UCSD-AML1 (cell line): Measurements from ENCODE around the gene SIDT1.

Experiments
- DNase-seq: peaks from one replicate; lab custom pipeline; 2025; ENCODE audit not compliant: unreplicated experiment; lab: John Stamatoyannopoulos, UW

SIDT1 gene

DNA sequence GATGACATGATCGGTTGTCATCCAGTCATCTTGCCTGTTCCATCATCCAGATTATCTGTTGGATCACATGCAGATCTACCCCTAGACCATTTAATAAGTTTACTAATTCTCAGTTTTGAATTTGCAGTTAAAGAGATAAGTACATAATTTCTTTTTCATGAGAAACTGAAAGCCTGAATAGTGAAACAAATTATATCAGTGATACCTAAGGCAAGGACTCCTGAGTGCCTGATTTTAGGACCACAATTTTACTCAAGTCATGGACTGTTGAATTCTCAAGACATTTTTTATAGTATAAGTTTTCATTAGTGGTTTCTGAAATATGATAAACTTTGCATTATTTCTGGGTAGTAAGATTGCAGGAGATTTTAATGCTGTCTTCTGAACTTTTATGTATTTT is 13.2 kb downstream of the SIDT1 start:
- DNase-seq, result no peak

- no peak for DNase-seq
Observed at GRCh38 chr3:113546414-113546893, 14.1 kb downstream of the SIDT1 start.

DNA sequence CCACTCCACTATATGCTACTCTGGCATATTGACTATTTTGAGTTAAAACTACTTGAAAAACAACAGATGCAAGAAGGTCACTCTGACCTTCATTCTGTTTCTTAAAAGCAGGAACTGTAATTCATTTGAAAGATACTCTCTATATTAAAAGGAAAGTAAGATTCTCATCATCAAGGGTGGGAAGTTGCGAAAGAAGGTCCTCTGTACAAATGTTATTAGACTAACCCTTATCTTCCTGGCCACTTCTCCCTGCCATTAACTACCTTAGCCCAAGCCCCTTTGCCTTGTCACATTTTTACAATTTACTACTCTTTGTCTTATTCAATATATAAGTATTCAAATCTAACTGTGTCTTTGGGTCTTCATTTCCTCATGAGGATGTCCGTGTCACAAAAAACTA is 16.1 kb downstream of the SIDT1 start:
- DNase-seq, result no peak

DNA sequence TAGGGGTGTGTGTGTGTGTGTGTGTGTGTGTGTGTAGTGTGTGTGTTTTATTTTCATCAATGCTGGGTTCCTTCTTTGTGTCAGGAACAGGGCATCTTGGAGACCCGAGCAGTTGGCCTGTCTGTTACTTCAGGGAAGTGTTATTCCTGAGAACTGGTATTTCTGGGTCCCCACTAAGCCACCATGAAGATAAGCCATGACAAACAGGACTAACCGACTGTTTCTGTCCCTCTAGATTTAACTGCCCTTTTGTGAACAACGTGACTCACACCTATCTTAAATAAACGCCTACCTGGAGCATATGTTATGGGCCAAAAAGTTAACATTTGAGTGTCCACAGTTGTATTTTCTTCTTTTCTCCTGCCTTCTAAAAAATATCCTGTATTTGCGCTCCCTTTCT is 19.5 kb downstream of the SIDT1 start:
- DNase-seq, result no peak

GRCh38 chr3:113552851-113553250 is 20.5 kb downstream of the SIDT1 start:
- DNase-seq, result peak; percentile 34

- no peak for DNase-seq
Observed at GRCh38 chr3:113555138-113555537, 22.8 kb downstream of the SIDT1 start.

GRCh38 chr3:113556316-113556945 is 24.1 kb downstream of the SIDT1 start:
- no peak for DNase-seq

DNA sequence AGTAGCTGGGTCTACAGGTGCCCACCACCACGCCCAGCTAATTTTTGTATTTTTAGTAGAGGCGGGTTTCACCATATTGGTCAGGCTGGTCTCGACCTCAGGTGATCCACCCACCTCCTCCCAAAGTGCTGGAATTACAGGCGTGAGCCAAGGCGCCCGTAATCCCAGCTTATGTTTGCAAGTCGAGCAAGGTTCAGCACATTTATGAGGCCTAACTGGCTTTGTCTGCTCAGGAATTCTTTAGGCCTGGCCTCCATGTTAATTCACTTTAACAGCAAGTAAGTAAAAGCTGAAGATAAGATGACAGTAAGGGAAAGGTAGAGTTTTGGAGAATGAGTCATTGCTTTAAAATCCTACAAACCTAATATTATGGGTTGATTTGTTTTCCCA is 24.6 kb downstream of the SIDT1 start:
- DNase-seq, result no peak

DNA sequence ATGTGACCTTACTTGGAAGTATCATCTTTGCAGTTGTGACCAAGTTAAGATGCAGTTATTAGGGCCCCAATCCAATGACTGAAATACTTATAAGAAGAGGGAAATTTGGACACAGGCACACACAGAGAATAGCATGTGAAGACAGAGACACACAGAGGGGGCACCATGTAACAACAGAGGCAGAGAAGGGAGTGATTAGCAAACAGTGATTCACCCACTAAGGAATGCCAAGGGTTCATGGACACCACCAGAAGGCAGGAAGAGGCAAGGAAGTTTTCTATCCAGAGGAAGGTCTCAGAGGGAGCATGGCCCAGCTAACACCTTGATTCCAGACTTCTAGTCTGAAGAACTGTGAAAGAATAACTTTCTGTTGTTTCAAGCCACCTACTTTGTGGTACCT is 25.0 kb downstream of the SIDT1 start:
- no peak for DNase-seq

DNA sequence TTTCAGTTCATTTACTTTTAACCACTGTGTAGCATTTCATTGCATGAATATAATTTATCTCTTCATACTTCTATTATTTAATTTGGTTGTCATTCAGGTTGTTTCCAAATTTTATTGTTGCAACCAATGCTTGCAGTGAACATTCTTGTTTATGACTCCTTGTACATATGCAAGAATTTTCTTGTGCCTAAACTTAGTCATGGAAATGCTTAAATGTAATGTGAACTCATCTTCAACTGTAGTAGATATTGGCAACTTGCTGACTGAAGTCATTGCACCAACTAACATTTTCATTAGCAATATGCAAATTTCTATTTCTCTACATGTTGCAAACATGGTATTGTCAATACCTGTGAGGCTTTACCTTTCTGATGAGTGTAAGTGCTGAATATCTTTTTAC is 26.7 kb downstream of the SIDT1 start:
- no peak for DNase-seq

- no peak for DNase-seq
Observed at GRCh38 chr3:113560271-113560670, 27.9 kb downstream of the SIDT1 start.

- no peak for DNase-seq
Observed at GRCh38 chr3:113560831-113561623, 28.7 kb downstream of the SIDT1 start.

- DNase-seq, result no peak
Observed at GRCh38 chr3:113565555-113565954, 33.2 kb downstream of the SIDT1 start.

DNA sequence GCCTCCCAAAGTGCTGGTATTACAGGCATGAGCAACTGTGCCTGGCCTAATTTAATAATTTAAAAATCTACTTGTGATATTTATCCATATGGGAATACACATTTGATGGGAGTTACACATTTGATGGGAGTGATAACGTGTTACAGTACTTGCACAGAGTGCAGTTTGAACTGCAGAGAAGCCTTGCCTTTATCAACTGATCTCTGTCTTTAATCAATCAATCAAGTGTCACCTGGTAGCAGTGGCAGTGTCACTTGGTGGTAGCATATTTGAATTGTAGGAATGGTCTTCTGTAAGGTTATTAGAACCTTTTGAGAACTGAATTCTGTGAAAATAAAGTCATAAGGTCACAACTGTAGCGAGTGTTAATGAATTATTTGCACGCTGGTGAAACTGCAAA is 37.8 kb downstream of the SIDT1 start:
- DNase-seq, result no peak

- no peak for DNase-seq
Observed at GRCh38 chr3:113571360-113571759, 39.0 kb downstream of the SIDT1 start.

- DNase-seq, result no peak
Observed at GRCh38 chr3:113573728-113574127, 41.4 kb downstream of the SIDT1 start.

DNA sequence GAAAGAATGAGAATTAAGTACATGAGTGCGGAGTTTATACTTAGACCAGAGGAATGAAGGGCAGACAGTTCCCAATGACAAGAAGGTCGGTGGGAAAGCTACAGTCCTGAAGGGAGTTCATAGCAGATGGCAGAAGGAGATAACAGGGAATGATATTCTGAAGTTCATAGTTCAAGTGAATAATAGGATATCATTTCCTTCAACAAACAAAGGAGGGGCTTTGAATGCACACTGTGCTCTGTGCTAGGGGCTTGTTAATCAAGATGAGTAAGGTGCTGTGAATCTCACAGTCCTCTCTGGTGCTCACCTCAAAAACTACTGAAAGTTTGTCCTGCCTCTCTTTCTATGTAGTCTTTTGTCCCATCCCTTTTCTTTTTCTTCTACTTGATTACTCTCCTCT is 41.9 kb downstream of the SIDT1 start:
- no peak for DNase-seq

DNA sequence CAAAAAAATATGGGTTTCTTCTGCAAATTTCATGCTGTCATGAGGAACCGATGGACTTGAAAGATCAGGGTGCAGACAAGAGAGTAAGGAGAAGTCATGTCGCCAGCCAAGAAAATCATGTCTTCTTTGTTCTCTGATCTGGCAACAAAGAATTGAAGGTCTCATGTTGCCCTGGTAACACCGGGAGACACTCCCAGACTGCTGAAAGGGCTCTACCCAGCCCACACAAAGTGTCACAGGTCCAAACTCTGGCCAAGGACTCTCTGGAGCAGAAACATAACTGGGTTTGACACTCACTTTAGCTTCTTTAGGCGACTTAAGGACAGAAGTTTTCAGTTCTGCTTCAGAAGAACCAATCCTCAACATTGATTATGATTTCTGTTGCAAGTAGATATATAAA is 42.9 kb downstream of the SIDT1 start:
- no peak for DNase-seq

DNA sequence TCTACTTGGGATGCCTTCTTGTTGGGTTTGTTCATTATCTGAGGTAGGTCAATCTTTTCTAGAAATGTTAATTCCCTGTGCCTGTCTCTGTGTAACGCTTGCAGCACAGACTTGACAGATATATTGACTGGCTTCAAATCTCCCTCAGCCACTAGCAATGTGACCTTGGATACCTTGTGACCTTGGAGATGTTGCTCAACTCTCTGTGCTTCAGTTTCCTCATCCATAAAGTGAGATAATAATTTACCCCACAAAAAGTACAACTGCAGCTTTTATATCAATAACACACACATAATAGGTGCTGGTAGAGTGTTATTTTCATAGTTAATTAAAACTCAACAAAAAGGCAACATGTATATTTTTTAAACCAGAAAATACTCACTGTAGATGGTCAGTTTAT is 52.9 kb downstream of the SIDT1 start:
- no peak for DNase-seq

GRCh38 chr3:113585720-113586119 is 53.4 kb downstream of the SIDT1 start:
- DNase-seq, result no peak

GRCh38 chr3:113588806-113589205 is 56.5 kb downstream of the SIDT1 start:
- DNase-seq, result no peak

DNA sequence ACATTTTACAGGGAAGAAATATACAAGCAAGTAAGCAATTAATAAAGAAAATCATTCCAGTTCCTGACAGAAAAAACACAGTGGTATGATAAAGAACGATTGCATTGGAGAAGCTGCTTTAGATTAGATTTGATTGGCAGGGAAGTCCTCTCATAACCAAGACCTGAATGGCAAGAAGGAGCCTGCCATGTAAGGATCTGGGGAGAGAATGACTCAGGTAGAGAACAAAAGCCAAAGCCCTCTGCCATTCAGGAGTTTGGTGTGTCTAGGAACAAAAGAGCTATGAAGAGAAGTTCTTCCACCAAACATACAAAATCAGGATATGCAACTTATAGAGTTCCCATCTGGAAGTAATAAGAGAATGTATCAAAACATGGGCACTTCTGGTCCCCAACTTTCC is 57.6 kb downstream of the SIDT1 start:
- no peak for DNase-seq

DNA sequence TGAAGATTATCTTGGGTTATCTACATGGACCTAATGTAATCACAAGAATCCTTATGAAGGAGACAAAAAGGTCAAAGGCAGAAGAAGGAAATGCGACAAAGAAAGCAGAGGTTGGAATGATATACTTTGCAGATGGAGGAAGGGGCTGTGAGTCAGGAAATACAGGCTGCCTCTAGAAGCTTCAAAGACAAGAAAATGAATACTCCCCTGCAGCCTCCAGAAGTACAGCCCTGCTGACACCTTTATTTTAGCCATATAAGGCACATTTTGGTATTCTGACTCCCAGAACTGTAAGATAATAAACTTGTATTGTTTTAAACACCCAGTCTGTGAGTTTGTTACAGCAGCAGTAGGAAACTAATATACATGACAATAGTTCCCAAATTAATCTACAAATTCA is 58.6 kb downstream of the SIDT1 start:
- no peak for DNase-seq
